ENCODE results near the gene TLCD2.
"Not testable (repeated sequence)": the region's sequence is repeated elsewhere in the genome, so short reads cannot be mapped to it uniquely, and the experiment has no call there.

TLCD2 gene

GRCh38 chr17:1709971-1710806 is at the start of gene TLCD2:
TLCD2 (minus strand) TSS chr17:1710377; CDS start chr17:1710242, 135 bp downstream.
- DNase-seq (ENCODE audit: low read depth) = no peak

DNA sequence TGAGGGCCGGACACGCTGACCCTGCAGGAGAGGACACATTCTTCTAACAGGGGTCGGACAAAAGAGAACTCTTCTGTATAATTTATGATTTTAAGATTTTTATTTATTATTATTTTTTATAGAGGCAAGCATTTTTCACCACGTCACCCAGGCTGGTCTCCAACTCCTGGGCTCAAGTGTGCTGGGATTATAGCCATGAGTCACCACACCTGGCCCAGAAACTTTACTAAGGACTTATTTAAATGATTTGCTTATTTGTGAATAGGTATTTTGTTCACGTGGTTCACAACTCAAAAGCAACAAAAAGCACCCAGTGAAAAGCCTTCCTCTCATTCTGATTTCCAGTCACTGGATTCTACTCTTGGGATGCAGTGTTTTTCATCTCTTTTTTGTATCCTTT is 49.4 kb upstream of the TLCD2 start:
- no peak for DNase-seq (ENCODE audit: low read depth)

DNA sequence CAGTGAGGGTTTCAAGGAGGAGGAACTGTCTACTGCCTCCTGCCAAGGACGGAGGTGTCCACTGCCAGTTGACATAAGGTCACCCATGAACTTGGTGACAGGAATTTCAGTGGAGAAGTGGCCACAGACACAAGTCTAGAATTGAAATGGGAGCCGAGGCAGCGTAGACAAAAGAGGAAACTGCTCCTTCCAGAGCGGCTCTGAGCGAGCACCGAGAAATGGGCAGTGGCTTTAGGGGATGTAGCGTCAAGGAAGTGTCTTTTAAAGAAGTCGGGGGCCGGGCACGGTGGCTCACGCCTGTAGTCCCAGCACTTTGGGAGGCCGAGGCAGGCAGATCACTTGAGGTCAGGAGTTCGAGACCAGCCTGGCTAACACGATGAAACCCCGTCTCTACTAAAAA is 48.6 kb upstream of the TLCD2 start:
- no peak for DNase-seq (ENCODE audit: low read depth)

- DNase-seq (ENCODE audit: low read depth) = no peak
These were observed 45.7 kb upstream of the TLCD2 start for GRCh38 chr17:1755827-1756262.

DNA sequence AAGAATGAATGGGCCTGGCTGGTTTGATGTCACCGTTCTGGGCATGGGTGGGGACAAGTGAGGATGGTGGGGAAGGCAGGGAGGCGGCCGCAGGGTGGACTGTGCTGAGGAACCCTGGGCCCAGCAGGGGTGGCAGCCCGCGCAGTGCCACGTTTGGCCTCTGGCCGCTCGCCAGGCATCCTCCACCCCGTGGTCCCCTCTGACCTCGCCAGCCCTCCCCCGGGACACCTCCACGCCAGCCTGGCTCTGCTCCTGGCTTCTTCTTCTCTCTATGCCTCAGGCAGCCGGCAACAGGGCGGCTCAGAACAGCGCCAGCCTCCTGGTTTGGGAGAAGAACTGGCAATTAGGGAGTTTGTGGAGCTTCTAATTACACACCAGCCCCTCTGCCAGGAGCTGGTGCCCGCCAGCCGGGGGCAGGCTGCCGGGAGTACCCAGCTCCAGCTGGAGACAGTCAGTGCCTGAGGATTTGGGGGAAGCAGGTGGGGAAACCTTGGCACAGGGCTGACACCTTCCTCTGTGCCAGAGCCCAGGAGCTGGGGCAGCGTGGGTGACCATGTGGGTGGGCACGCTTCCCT is 45.2 kb upstream of the TLCD2 start:
- DNase-seq (ENCODE audit: low read depth) = no peak

DNA sequence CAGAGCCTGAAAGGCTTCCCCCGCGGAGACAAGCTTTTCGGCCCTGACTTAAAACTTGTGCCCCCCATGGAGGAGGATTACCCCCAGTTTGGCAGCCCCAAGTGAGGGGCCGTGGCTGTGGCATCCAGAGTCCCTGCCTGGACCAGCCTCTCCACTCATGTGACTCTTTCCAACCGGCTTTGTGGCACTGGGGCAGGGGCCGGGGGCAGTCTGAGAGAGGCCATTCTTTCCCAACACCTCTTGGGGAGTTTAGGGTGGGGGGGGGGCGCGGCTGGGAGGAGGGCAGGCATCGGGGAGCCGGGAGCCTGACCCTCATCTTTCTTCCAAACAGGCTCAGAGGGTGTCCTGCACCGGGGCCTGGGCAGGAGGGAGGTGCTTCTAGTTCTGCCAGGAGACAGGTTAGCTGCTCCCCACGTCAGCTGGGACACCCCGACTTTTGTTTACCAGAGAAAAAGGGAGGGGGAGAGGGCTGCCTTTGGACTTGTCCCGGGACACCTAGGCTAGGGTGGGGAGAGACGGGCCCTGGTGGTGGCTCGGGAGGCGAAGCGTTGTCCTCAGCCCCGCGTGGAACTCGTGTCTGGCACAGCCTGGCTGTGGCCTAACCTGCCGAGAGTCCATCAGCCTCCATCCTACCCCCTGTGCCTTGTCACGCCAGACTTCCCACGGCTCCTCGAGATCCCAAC is 44.4 kb upstream of the TLCD2 start:
- no peak for DNase-seq (ENCODE audit: low read depth)

GRCh38 chr17:1753767-1754429 is 43.7 kb upstream of the TLCD2 start:
- no peak for DNase-seq (ENCODE audit: low read depth)

- no peak for DNase-seq (ENCODE audit: low read depth)
These were observed 42.5 kb upstream of the TLCD2 start for GRCh38 chr17:1752425-1753262.

DNA sequence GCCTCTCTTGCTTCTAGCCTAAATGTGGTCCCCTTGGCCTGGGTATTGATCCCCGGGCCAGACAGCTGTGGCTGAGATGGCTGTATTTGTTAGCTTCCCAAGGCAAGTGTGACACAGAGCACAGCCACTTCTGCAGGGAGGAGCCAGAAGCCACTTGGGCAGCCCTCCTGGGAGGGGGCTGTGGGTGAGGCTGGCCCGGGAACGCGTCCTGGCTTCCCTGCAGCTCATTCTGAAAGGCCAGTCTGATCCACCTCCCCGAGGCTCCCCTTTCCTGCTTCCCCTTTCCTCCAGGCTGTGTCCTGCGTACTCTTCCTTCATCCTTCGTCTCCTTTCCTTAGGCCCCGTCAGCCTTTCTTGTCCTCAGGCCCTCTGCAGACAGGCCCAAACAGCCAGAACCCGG is 40.5 kb upstream of the TLCD2 start:
- DNase-seq (ENCODE audit: low read depth) = no peak

- DNase-seq (ENCODE audit: low read depth) = no peak
These were observed 36.9 kb upstream of the TLCD2 start for GRCh38 chr17:1746975-1747543.

DNA sequence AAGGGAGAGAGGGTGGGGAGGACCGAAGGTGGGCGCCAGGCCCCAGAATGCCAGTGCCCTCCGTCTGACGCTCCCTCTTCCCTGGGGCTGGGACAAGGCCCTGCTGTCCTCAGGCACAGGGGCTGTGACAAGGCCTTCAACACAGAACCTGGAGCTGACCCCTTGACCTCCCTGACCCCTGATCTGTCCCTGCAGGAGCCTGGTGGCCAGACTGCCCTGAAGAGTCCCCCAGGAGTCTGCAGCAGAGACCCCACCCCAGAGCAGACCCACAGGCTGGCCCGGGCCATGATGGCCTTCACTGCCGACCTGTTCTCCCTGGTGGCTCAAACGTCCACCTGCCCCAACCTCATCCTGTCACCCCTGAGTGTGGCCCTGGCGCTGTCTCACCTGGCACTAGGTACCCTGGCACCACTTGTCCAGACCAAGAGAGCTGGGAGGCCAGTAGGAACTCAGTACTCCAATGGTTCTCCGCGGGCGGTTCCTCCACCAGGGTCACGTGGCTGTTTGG is 35.4 kb upstream of the TLCD2 start:
- DNase-seq (ENCODE audit: low read depth) = no peak

DNA sequence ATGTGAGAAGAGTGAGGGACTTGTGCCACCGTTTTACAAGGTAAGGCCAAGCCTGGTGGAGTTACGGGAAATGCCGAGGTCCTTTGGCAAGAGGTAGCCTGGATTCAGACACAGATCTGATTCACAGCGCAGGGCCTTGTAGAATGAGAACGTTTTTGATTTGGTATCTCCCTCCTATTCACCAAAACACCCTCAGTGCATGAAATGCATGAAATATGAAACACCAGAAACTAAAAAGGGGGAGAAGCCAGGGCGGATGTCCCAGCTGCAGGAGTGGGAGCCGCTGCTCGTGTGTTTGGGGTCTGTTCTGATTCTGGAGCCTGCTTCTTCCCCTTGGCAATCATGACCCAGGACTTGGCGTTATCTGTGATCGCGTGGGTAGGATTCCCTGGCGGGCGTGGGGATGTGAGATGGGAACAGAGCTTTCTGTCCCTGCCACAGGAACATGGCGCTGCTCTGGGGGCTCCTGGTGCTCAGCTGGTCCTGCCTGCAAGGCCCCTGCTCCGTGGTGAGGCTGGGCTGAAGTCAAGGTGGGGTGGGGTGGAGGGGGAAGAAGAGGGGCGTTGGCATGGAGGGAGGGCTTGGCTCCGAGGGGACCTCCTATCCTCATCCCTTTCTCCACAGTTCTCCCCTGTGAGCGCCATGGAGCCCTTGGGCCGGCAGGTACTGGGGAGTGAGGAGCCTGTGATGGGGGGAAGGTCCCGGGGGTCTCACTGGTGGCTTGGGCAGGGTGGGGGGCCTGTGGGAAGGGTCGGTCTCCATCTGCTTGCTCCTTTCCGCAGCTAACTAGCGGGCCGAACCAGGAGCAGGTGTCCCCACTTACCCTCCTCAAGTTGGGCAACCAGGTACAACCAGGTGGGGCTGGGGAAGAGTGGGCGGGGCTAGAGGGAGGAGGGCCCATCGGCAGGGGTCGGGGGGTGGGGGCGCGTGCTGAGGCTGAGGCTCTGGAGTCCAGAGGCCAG is 34.7 kb upstream of the TLCD2 start:
- DNase-seq (ENCODE audit: low read depth) = no peak

DNA sequence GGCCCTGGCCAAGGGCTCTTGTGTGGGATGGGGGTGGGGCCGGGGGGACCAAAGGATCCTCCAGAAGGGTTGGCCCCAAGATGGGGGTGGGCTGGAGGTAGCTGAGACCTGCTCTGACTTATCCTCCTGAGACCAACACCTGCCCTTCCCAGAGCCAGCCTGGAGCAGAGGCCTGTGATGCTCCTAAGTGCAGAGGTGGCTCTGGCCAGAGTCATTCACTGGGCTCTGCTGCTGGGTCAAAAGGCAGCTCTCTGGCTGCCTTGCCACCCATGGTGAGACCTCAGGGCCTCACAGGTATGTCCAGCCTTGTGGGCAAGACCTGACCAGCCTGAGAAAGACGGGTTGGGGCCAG is 32.9 kb upstream of the TLCD2 start:
- no peak for DNase-seq (ENCODE audit: low read depth)

- DNase-seq (ENCODE audit: low read depth) = no peak
These were observed 32.4 kb upstream of the TLCD2 start, which contains the start of gene SERPINF2 for GRCh38 chr17:1742371-1743087. SERPINF2 (plus strand) TSS chr17:1742871; CDS start chr17:1744996, 2,125 bp downstream.

- not testable (repeated sequence) for DNase-seq (ENCODE audit: low read depth)
These were observed 31.7 kb upstream of the TLCD2 start for GRCh38 chr17:1741899-1742298.

GRCh38 chr17:1737531-1738291 is 27.5 kb upstream of the TLCD2 start:
- DNase-seq (ENCODE audit: low read depth) = no peak

DNA sequence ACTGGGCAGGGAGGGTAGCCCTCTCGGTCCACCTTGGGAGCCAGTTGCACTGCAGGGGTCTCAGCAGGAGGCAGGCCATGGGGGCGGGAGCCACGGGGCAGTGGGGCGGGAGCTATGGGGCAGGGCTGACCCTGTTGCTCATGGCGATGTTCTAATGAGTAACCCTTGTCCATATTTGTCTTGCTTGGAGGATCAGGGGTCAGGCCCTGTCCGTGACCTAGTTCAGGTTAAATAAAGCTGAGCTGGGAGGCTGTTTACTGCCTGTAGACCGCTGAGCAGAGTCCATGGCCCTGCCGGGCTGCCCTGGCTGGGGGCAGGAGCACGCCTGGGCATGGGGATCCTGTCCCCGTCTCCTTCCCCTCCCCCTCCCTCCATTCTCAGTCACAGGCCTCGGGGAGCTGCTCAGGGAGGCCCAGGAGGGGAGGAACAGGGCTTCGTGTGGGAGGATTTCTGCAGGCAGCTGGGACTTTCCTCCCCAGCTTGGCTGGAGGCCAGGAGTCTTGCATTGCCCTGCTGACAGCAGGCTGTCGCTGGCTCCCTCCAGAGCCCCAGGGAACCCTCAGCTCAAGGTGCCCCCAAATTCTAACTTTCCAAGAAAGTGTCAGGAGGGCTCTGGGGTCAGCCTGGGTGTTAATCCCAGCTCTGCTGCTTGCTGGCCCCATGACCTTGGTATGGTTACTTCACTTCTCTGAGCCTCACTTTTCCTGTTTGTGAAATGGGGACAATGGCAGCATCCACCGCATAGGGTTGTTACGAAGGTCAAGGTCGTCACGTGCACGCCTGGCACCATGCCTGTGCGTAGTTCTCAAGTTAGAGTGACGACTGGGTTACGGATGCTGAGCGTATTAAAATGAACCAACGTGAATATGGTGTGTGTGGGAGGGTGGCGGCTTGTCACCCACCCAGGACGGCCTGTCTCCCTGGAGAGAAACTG is 26.4 kb upstream of the TLCD2 start:
- no peak for DNase-seq (ENCODE audit: low read depth)
